ENCODE results near the gene CDC14A.
A peak's percentile ranks its signal among the peaks of the same experiment; 100 is the strongest.
"Not testable (repeated sequence)": the region's sequence is repeated elsewhere in the genome, so short reads cannot be mapped to it uniquely, and the experiment has no call there.

The CDC14A gene

GRCh38 chr1:100362821-100363466 lies 10.6 kb downstream of the CDC14A start:
- Histone ChIP-seq H3K9ac (no peak overlapping the region), H2AFZ (ENCODE audit: low read depth) (no peak overlapping the region), H3K27me3 (ENCODE audit: insufficient read depth, low read depth) (no peaks in the 10 kb centered on the region), H3K27ac (no peak overlapping the region), H3K4me2 (no peak overlapping the region), H3K4me3 (IDR thresholded peaks at IDR 0.05; ENCODE audit: insufficient read depth, low read depth, low read length) (no peak overlapping the region), H3K79me2 (ENCODE audit: insufficient read depth, low read depth) (no peaks in the 10 kb centered on the region), H3K36me3 (ENCODE audit: insufficient read depth) (no peaks in the 10 kb centered on the region), H3K4me1 (ENCODE audit: low read depth, poor library complexity, severe bottlenecking) (peaks cover 13% of the 10 kb centered on the region), H4K20me1 (ENCODE audit: insufficient read depth) (no peaks in the 10 kb centered on the region)
- TF ChIP-seq CTCF (conservative IDR thresholded peaks at IDR 0.05; ENCODE audit: low read depth, low read length), result no peak

- H3K9ac ChIP-seq, result no peak overlapping the region
- H2AFZ ChIP-seq (ENCODE audit: low read depth), result no peak overlapping the region
- no peak overlapping the region for H3K27ac ChIP-seq
- H3K4me3 ChIP-seq (IDR thresholded peaks at IDR 0.05; ENCODE audit: insufficient read depth, low read depth, low read length), result no peak overlapping the region
- H3K36me3 ChIP-seq (ENCODE audit: insufficient read depth), result no peaks in the 10 kb centered on the region
- H3K79me2 ChIP-seq (ENCODE audit: insufficient read depth, low read depth), result no peaks in the 10 kb centered on the region
- H3K4me2 ChIP-seq, result no peak overlapping the region; the same call in 1 of the 2 replicates
- no peaks in the 10 kb centered on the region for H3K27me3 ChIP-seq (ENCODE audit: insufficient read depth, low read depth)
- TF ChIP-seq CTCF (conservative IDR thresholded peaks at IDR 0.05; ENCODE audit: low read depth, low read length), result no peak
- H4K20me1 ChIP-seq (ENCODE audit: insufficient read depth), result no peaks in the 10 kb centered on the region
- H3K4me1 ChIP-seq (ENCODE audit: low read depth, poor library complexity, severe bottlenecking), result peaks cover 13% of the 10 kb centered on the region
Observed at GRCh38 chr1:100363831-100364230, 11.5 kb downstream of the CDC14A start.

- no peaks in the 10 kb centered on the region for H3K36me3 ChIP-seq (ENCODE audit: insufficient read depth)
- no peak overlapping the region for H3K27ac ChIP-seq
- no peak overlapping the region for H3K9ac ChIP-seq
- H3K27me3 ChIP-seq (ENCODE audit: insufficient read depth, low read depth), result no peaks in the 10 kb centered on the region
- H3K4me3 ChIP-seq (IDR thresholded peaks at IDR 0.05; ENCODE audit: insufficient read depth, low read depth, low read length), result no peak overlapping the region
- H2AFZ ChIP-seq (ENCODE audit: low read depth), result no peak overlapping the region
- no peaks in the 10 kb centered on the region for H3K79me2 ChIP-seq (ENCODE audit: insufficient read depth, low read depth)
- no peak for TF ChIP-seq CTCF (conservative IDR thresholded peaks at IDR 0.05; ENCODE audit: low read depth, low read length)
- H3K4me1 ChIP-seq (ENCODE audit: low read depth, poor library complexity, severe bottlenecking), result peaks cover 13% of the 10 kb centered on the region
- H3K4me2 ChIP-seq, result peak overlapping the region; percentile 59; the same call in 1 of the 2 replicates
- no peaks in the 10 kb centered on the region for H4K20me1 ChIP-seq (ENCODE audit: insufficient read depth)
Observed at GRCh38 chr1:100364697-100365096, 12.4 kb downstream of the CDC14A start.

GRCh38 chr1:100366209-100366525 lies 13.9 kb downstream of the CDC14A start:
- Histone ChIP-seq H3K27me3 (ENCODE audit: insufficient read depth, low read depth) (no peaks in the 10 kb centered on the region), H4K20me1 (ENCODE audit: insufficient read depth) (no peaks in the 10 kb centered on the region), H3K4me2 (no peak overlapping the region), H3K79me2 (ENCODE audit: insufficient read depth, low read depth) (no peaks in the 10 kb centered on the region), H3K27ac (no peak overlapping the region), H3K36me3 (ENCODE audit: insufficient read depth) (no peaks in the 10 kb centered on the region), H3K4me1 (ENCODE audit: low read depth, poor library complexity, severe bottlenecking) (peaks cover 13% of the 10 kb centered on the region), H3K9ac (no peak overlapping the region), H3K4me3 (IDR thresholded peaks at IDR 0.05; ENCODE audit: insufficient read depth, low read depth, low read length) (no peak overlapping the region), H2AFZ (ENCODE audit: low read depth) (no peak overlapping the region)
- no peak for TF ChIP-seq CTCF (conservative IDR thresholded peaks at IDR 0.05; ENCODE audit: low read depth, low read length)

- not testable (repeated sequence) for H3K4me3 ChIP-seq (IDR thresholded peaks at IDR 0.05; ENCODE audit: insufficient read depth, low read depth, low read length); H3K4me1 ChIP-seq (ENCODE audit: low read depth, poor library complexity, severe bottlenecking); H3K27me3 ChIP-seq (ENCODE audit: insufficient read depth, low read depth); H3K36me3 ChIP-seq (ENCODE audit: insufficient read depth); H2AFZ ChIP-seq (ENCODE audit: low read depth); H4K20me1 ChIP-seq (ENCODE audit: insufficient read depth); H3K9ac ChIP-seq; H3K4me2 ChIP-seq; H3K27ac ChIP-seq; H3K79me2 ChIP-seq (ENCODE audit: insufficient read depth, low read depth)
Observed at GRCh38 chr1:100369339-100369738, 17.0 kb downstream of the CDC14A start.

GRCh38 chr1:100373953-100374352 lies 21.6 kb downstream of the CDC14A start:
- H3K4me3 ChIP-seq (IDR thresholded peaks at IDR 0.05; ENCODE audit: insufficient read depth, low read depth, low read length); H3K27ac ChIP-seq; H3K79me2 ChIP-seq (ENCODE audit: insufficient read depth, low read depth); H3K9ac ChIP-seq; H3K27me3 ChIP-seq (ENCODE audit: insufficient read depth, low read depth); H4K20me1 ChIP-seq (ENCODE audit: insufficient read depth); H3K4me2 ChIP-seq; H2AFZ ChIP-seq (ENCODE audit: low read depth); H3K36me3 ChIP-seq (ENCODE audit: insufficient read depth): not testable (repeated sequence)
- H3K4me1 ChIP-seq (ENCODE audit: low read depth, poor library complexity, severe bottlenecking), result peaks cover 26% of the 10 kb centered on the region

GRCh38 chr1:100376890-100377289 lies 24.6 kb downstream of the CDC14A start:
- H3K36me3 ChIP-seq (ENCODE audit: insufficient read depth); H3K79me2 ChIP-seq (ENCODE audit: insufficient read depth, low read depth): not testable (repeated sequence)

More at GRCh38 chr1:100376890-100377289, 24.6 kb downstream of the CDC14A start:
- Histone ChIP-seq H3K4me1 (ENCODE audit: low read depth, poor library complexity, severe bottlenecking) (peaks cover 28% of the 10 kb centered on the region), H3K4me2 (peak overlapping the region; percentile 29; the same call in 1 of the 2 replicates)
- H4K20me1 ChIP-seq (ENCODE audit: insufficient read depth); H3K27ac ChIP-seq; H3K27me3 ChIP-seq (ENCODE audit: insufficient read depth, low read depth); H2AFZ ChIP-seq (ENCODE audit: low read depth); H3K4me3 ChIP-seq (IDR thresholded peaks at IDR 0.05; ENCODE audit: insufficient read depth, low read depth, low read length); H3K9ac ChIP-seq: not testable (repeated sequence)
